GM19438 (cell line): ENCODE data around the gene C1orf116.
"Not testable (repeated sequence)": the region's sequence is repeated elsewhere in the genome, so short reads cannot be mapped to it uniquely, and the experiment has no call there.

Source experiments
- ATAC-seq: cut with Tn5 transposase; IDR thresholded peaks from one replicate; pipeline ENCODE4 v1.9.1; 2021; ENCODE audit warnings: low read depth; ENCODE audit not compliant: unreplicated experiment

The C1orf116 gene

GRCh38 chr1:207059881-207060280 lies 27.3 kb upstream of the C1orf116 start:
- ATAC-seq = no peak

GRCh38 chr1:207058878-207059867 lies 26.6 kb upstream of the C1orf116 start:
- no peak for ATAC-seq

- ATAC-seq = no peak
These were observed 25.7 kb upstream of the C1orf116 start for GRCh38 chr1:207058252-207058651.

- no peak for ATAC-seq
These were observed 24.1 kb upstream of the C1orf116 start for GRCh38 chr1:207056673-207057072.

GRCh38 chr1:207055386-207056001 lies 22.9 kb upstream of the C1orf116 start:
- no peak for ATAC-seq

- ATAC-seq = no peak
These were observed 21.9 kb upstream of the C1orf116 start for GRCh38 chr1:207054491-207054890.

- peak; percentile 74 for ATAC-seq
These were observed 20.6 kb upstream of the C1orf116 start, which contains the start of gene PFKFB2 for GRCh38 chr1:207052911-207053769. Gene PFKFB2 (plus strand): TSS chr1:207053275. CDS start chr1:207054718, 1,443 bp downstream.

- no peak for ATAC-seq
These were observed 18.8 kb upstream of the C1orf116 start, which contains the start of gene YOD1 for GRCh38 chr1:207051191-207051943. Gene YOD1 (minus strand): TSS chr1:207051208. CDS start chr1:207051030, 178 bp downstream.

- ATAC-seq = peak; percentile 47
These were observed 18.1 kb upstream of the C1orf116 start for GRCh38 chr1:207050480-207051190.

GRCh38 chr1:207049974-207050391 lies 17.4 kb upstream of the C1orf116 start:
- ATAC-seq = no peak

GRCh38 chr1:207049514-207049913 lies 17.0 kb upstream of the C1orf116 start:
- no peak for ATAC-seq

GRCh38 chr1:207049054-207049453 lies 16.5 kb upstream of the C1orf116 start:
- no peak for ATAC-seq

GRCh38 chr1:207048041-207048440 lies 15.5 kb upstream of the C1orf116 start:
- ATAC-seq = no peak

- ATAC-seq = no peak
These were observed 14.9 kb upstream of the C1orf116 start for GRCh38 chr1:207047505-207047904.

- no peak for ATAC-seq
These were observed 12.9 kb upstream of the C1orf116 start for GRCh38 chr1:207045453-207045852.

- ATAC-seq = not testable (repeated sequence)
These were observed 8.8 kb upstream of the C1orf116 start for GRCh38 chr1:207041397-207041796.

- no peak for ATAC-seq
These were observed 7.6 kb upstream of the C1orf116 start for GRCh38 chr1:207040181-207040533.

- no peak for ATAC-seq
These were observed 7.0 kb upstream of the C1orf116 start for GRCh38 chr1:207039380-207040180.
